Neural cell (in vitro differentiated cells): Measurements from ENCODE around the gene TTC13. TPM values are rescaled to one million over a fixed set of nuclear protein-coding genes. Genes with fewer than 3 reads are reported as not detected.

Source experiments
- H2AFZ ChIP-seq: fragments of 200-600, 300-800 bp; sonication (generic), shearing (Covaris generic); 2 replicates; pipeline ENCODE4 v1.6.0; 2014; ENCODE audit warnings: low read depth, mild to moderate bottlenecking, antibody characterized with exemption, low read length, moderate library complexity
- H3F3A ChIP-seq: fragments of 200-600 bp; shearing (Covaris generic); 2 replicates; pipeline ENCODE4 v1.6.1; 2016; ENCODE audit warnings: mild to moderate bottlenecking, moderate library complexity, mixed read lengths, antibody characterized with exemption, low read length; ENCODE audit not compliant: insufficient read depth, poor library complexity, severe bottlenecking
- H3K27ac ChIP-seq: fragments of 200-600, 300-800 bp; sonication (generic), shearing (Covaris generic); 2 replicates; pipeline ENCODE4 v1.5.1; 2014; ENCODE audit warnings: mild to moderate bottlenecking, low read length, moderate library complexity
- H3K27me3 ChIP-seq: fragments of 300-800, 200-600 bp; sonication (generic), shearing (Covaris generic); 2 replicates; pipeline ENCODE4 v1.6.0; 2014; ENCODE audit warnings: mild to moderate bottlenecking, low read depth, low read length, moderate library complexity; ENCODE audit not compliant: insufficient read depth
- H3K36me3 ChIP-seq: fragments of 300-800, 200-600 bp; sonication (generic), shearing (Covaris generic); 2 replicates; pipeline ENCODE4 v1.5.1; 2014; ENCODE audit warnings: mild to moderate bottlenecking, antibody characterized with exemption, low read length, moderate library complexity; ENCODE audit not compliant: insufficient read depth
- H3K4me2 ChIP-seq: fragments of 300-800, 200-600 bp; sonication (generic), shearing (Covaris generic); 2 replicates; pipeline ENCODE4 v1.6.0; 2014; ENCODE audit warnings: mild to moderate bottlenecking, low read length
- H3K4me3 ChIP-seq: fragments of 300-800, 200-600 bp; sonication (generic), shearing (Covaris generic); 2 replicates; pipeline ENCODE4 v1.5.1; 2014; ENCODE audit warnings: mild to moderate bottlenecking, low read length, moderate library complexity
- H3K79me2 ChIP-seq: fragments of 200-600 bp; shearing (Covaris generic); replicated peaks from 2 replicates; pipeline ENCODE4 v1.6.0; 2014; ENCODE audit warnings: mild to moderate bottlenecking, low read length, moderate library complexity; ENCODE audit not compliant: insufficient read depth
- H3K9ac ChIP-seq: fragments of 300-800, 200-600 bp; sonication (generic), shearing (Covaris generic); 2 replicates; pipeline ENCODE4 v1.6.1; 2016; ENCODE audit warnings: mild to moderate bottlenecking, low read length, mixed read lengths
- H3K9me2 ChIP-seq: fragments of 200-600 bp; shearing (Covaris generic); 2 replicates; pipeline ENCODE4 v1.6.1; 2016; ENCODE audit warnings: mild to moderate bottlenecking, low read length, mixed read lengths; ENCODE audit not compliant: insufficient read depth
- H3K9me3 ChIP-seq: fragments of 200-600, 300-800 bp; sonication (generic), shearing (Covaris generic); 2 replicates; pipeline ENCODE4 v1.6.1; 2016; ENCODE audit warnings: mild to moderate bottlenecking, mixed run types, low read length, moderate library complexity, mixed read lengths
- H4K20me1 ChIP-seq: fragments of 200-600 bp; shearing (Covaris generic); 2 replicates; pipeline ENCODE4 v1.6.1; 2016; ENCODE audit warnings: mild to moderate bottlenecking, mixed run types; ENCODE audit not compliant: insufficient read depth
- CTCF ChIP-seq: fragments of 450-650 bp; IDR thresholded peaks from 2 replicates; pipeline ENCODE4 v1.5.1; 2014; ENCODE audit warnings: antibody characterized with exemption, mild to moderate bottlenecking, moderate library complexity; ENCODE audit not compliant: poor library complexity, severe bottlenecking
- EP300 ChIP-seq: fragments of 450-650 bp; conservative IDR thresholded peaks from 2 replicates; pipeline ENCODE4 v1.6.1; 2014; ENCODE audit warnings: antibody characterized with exemption, mild to moderate bottlenecking, moderate library complexity; ENCODE audit not compliant: poor library complexity, severe bottlenecking
- EZH2 ChIP-seq: fragments of 200-600, 300-800 bp; shearing (Covaris generic), sonication (generic); IDR thresholded peaks from 2 replicates; pipeline ENCODE4 v1.6.1; 2014; ENCODE audit warnings: antibody characterized with exemption, low read length, borderline replicate concordance, mild to moderate bottlenecking; ENCODE audit not compliant: insufficient read depth, poor library complexity, severe bottlenecking
- MXI1 ChIP-seq: fragments of 450-650 bp; conservative IDR thresholded peaks from 2 replicates; pipeline ENCODE4 v1.6.1; 2014; ENCODE audit warnings: antibody characterized with exemption, mild to moderate bottlenecking; ENCODE audit not compliant: poor library complexity, severe bottlenecking
- POLR2AphosphoS5 ChIP-seq: IDR thresholded peaks from 2 replicates; pipeline ENCODE4 v1.6.1; 2012
- RAD21 ChIP-seq: fragments of 450-650 bp; conservative IDR thresholded peaks from 2 replicates; pipeline ENCODE4 v1.6.1; 2014; ENCODE audit warnings: antibody characterized with exemption, mild to moderate bottlenecking, moderate library complexity
- REST ChIP-seq: IDR thresholded peaks from 2 replicates; pipeline ENCODE4 v1.6.1; 2012; ENCODE audit warnings: borderline replicate concordance
- SMC3 ChIP-seq: fragments of 450-650 bp; conservative IDR thresholded peaks from 2 replicates; pipeline ENCODE4 v1.6.1; 2014; ENCODE audit warnings: antibody characterized with exemption, mild to moderate bottlenecking, moderate library complexity; ENCODE audit not compliant: poor library complexity
- TAF1 ChIP-seq: IDR thresholded peaks from 2 replicates; pipeline ENCODE4 v1.6.1; 2012; ENCODE audit warnings: low read depth
- polyA plus RNA-seq: library from polyadenylated mRNA; depleted of rRNA; stranded (reverse); fragments of >200 nt; gene quantifications from 2 replicates; pipeline ENCODE4 v1.2.3, GENCODE V29; 2014

Gene TTC13
- polyA plus RNA-seq, 1 donor from 2014 or later: 33.8 TPM

- Histone ChIP-seq H3F3A (no peaks in the 10 kb centered on the region), H3K9ac (no peak overlapping the region)
Observed at GRCh38 chr1:230971771-230972170, 6.9 kb downstream of the TTC13 start.

GRCh38 chr1:230970432-230970831 is 8.2 kb downstream of the TTC13 start:
- Histone ChIP-seq H3K9me2 (no peaks in the 10 kb centered on the region), H4K20me1 (no peaks in the 10 kb centered on the region), H3K9ac (no peak overlapping the region), H2AFZ (no peak overlapping the region), H3K36me3 (no peaks in the 10 kb centered on the region), H3K27ac (no peak overlapping the region), H3K4me2 (no peak overlapping the region), H3K4me3 (no peak overlapping the region), H3K27me3 (no peaks in the 10 kb centered on the region), H3K79me2 (peaks cover 6% of the 10 kb centered on the region), H3F3A (no peaks in the 10 kb centered on the region), H3K9me3 (no peaks in the 10 kb centered on the region)
- no peak for TF ChIP-seq MXI1
- no peak for TF ChIP-seq REST

More at GRCh38 chr1:230971771-230972170, 6.9 kb downstream of the TTC13 start:
- TF ChIP-seq POLR2AphosphoS5 (peak; percentile 75), RAD21 (no peak), EP300 (peak; percentile 46)
- peaks cover 14% of the 10 kb centered on the region for H3K79me2 ChIP-seq
- peak overlapping the region; percentile 36 for H3K4me3 ChIP-seq
- no peak overlapping the region for H3K4me2 ChIP-seq
- no peak overlapping the region for H2AFZ ChIP-seq
- no peaks in the 10 kb centered on the region for H4K20me1 ChIP-seq
- peaks cover 6% of the 10 kb centered on the region for H3K36me3 ChIP-seq
- no peaks in the 10 kb centered on the region for H3K9me2 ChIP-seq
- H3K9me3 ChIP-seq: no peaks in the 10 kb centered on the region
- no peaks in the 10 kb centered on the region for H3K27me3 ChIP-seq
- H3K27ac ChIP-seq: no peak overlapping the region

- H4K20me1 ChIP-seq: no peaks in the 10 kb centered on the region
- no peak for TF ChIP-seq EP300
- no peak for TF ChIP-seq RAD21
- TF ChIP-seq TAF1: no peak
- no peak for TF ChIP-seq CTCF
- TF ChIP-seq SMC3: no peak
- no peak for TF ChIP-seq REST
- TF ChIP-seq EZH2: no peak
- TF ChIP-seq POLR2AphosphoS5: no peak
- no peak for TF ChIP-seq MXI1
- no peak overlapping the region for H3K27ac ChIP-seq
- H3K4me3 ChIP-seq: no peak overlapping the region
- H2AFZ ChIP-seq: no peak overlapping the region
- H3K36me3 ChIP-seq: no peaks in the 10 kb centered on the region
- H3K9ac ChIP-seq: no peak overlapping the region
- H3K9me2 ChIP-seq: no peaks in the 10 kb centered on the region
- no peaks in the 10 kb centered on the region for H3K9me3 ChIP-seq
- H3K27me3 ChIP-seq: no peaks in the 10 kb centered on the region
- H3K4me2 ChIP-seq: no peak overlapping the region
- H3F3A ChIP-seq: no peaks in the 10 kb centered on the region
- H3K79me2 ChIP-seq: no peaks in the 10 kb centered on the region
Observed at GRCh38 chr1:230966358-230966873, 12.2 kb downstream of the TTC13 start.
